HG02981 (cell line): ENCODE measurements around the gene TIMP2.

ENCODE experiments used
- ATAC-seq: cut with Tn5 transposase; IDR thresholded peaks from one replicate; pipeline ENCODE4 v1.9.1; 2021; ENCODE audit warnings: mild to moderate bottlenecking, moderate library complexity; ENCODE audit not compliant: unreplicated experiment

Gene TIMP2

GRCh38 chr17:78840780-78841611 lies 84.2 kb downstream of the TIMP2 start, which contains the start of gene USP36:
Gene USP36, minus strand, starts transcription at chr17:78840814. Its CDS starts 4,451 bp downstream, at chr17:78836363.
- ATAC-seq, result peak; percentile 85

- peak; percentile 16 for ATAC-seq
Measured at GRCh38 chr17:78840530-78840779, 84.7 kb downstream of the TIMP2 start.

GRCh38 chr17:78839762-78840529 lies 85.2 kb downstream of the TIMP2 start:
- ATAC-seq, result peak; percentile 6

GRCh38 chr17:78839235-78839761 lies 85.9 kb downstream of the TIMP2 start:
- ATAC-seq, result no peak

- ATAC-seq, result no peak
Measured at GRCh38 chr17:78838574-78839005, 86.6 kb downstream of the TIMP2 start.

GRCh38 chr17:78836420-78837021 lies 88.7 kb downstream of the TIMP2 start:
- ATAC-seq, result no peak

GRCh38 chr17:78834571-78834970 lies 90.6 kb downstream of the TIMP2 start:
- ATAC-seq, result no peak

GRCh38 chr17:78832541-78832810 lies 92.7 kb downstream of the TIMP2 start:
- no peak for ATAC-seq

- no peak for ATAC-seq
Measured at GRCh38 chr17:78831688-78832540, 93.3 kb downstream of the TIMP2 start.

- no peak for ATAC-seq
Measured at GRCh38 chr17:78829477-78829876, 95.7 kb downstream of the TIMP2 start.

- no peak for ATAC-seq
Measured at GRCh38 chr17:78828470-78829185, 96.6 kb downstream of the TIMP2 start.

GRCh38 chr17:78826836-78827509 lies 98.2 kb downstream of the TIMP2 start:
- no peak for ATAC-seq

GRCh38 chr17:78826421-78826820 lies 98.8 kb downstream of the TIMP2 start:
- no peak for ATAC-seq

GRCh38 chr17:78825696-78826095 lies 99.5 kb downstream of the TIMP2 start:
- ATAC-seq, result no peak

GRCh38 chr17:78824240-78824639 lies 100.9 kb downstream of the TIMP2 start:
- no peak for ATAC-seq

GRCh38 chr17:78823282-78824046 lies 101.7 kb downstream of the TIMP2 start:
- no peak for ATAC-seq

- ATAC-seq, result no peak
Measured at GRCh38 chr17:78822552-78822951, 102.6 kb downstream of the TIMP2 start.

- ATAC-seq, result no peak
Measured at GRCh38 chr17:78821961-78822360, 103.2 kb downstream of the TIMP2 start.

GRCh38 chr17:78820841-78821240 lies 104.3 kb downstream of the TIMP2 start:
- ATAC-seq, result no peak
